Activated T-cell treated with anti-CD3 and anti-CD28 coated beads, Interleukin-2, amount 50 U/mL, for 1 hour (primary cell): ENCODE results near the gene MINDY4.
"Not testable (repeated sequence)": the region's sequence is repeated elsewhere in the genome, so short reads cannot be mapped to it uniquely, and the experiment has no call there.

Source experiments
- DNase-seq: peaks from one replicate; pipeline ENCODE4 v3.0.0-alpha.2; 2020

MINDY4 gene

GRCh38 chr7:30805081-30805691 lies 34.0 kb downstream of the MINDY4 start:
- DNase-seq = no peak

- DNase-seq = no peak
Observed at GRCh38 chr7:30805931-30806330, 34.7 kb downstream of the MINDY4 start.

- DNase-seq = not testable (repeated sequence)
Observed at GRCh38 chr7:30807477-30807876, 36.3 kb downstream of the MINDY4 start.

GRCh38 chr7:30807941-30808340 lies 36.7 kb downstream of the MINDY4 start:
- not testable (repeated sequence) for DNase-seq

- DNase-seq = no peak
Observed at GRCh38 chr7:30810986-30811385, 39.8 kb downstream of the MINDY4 start.

GRCh38 chr7:30812676-30813075 lies 41.5 kb downstream of the MINDY4 start:
- DNase-seq = no peak

- DNase-seq = no peak
Observed at GRCh38 chr7:30813466-30813865, 42.2 kb downstream of the MINDY4 start.

DNA sequence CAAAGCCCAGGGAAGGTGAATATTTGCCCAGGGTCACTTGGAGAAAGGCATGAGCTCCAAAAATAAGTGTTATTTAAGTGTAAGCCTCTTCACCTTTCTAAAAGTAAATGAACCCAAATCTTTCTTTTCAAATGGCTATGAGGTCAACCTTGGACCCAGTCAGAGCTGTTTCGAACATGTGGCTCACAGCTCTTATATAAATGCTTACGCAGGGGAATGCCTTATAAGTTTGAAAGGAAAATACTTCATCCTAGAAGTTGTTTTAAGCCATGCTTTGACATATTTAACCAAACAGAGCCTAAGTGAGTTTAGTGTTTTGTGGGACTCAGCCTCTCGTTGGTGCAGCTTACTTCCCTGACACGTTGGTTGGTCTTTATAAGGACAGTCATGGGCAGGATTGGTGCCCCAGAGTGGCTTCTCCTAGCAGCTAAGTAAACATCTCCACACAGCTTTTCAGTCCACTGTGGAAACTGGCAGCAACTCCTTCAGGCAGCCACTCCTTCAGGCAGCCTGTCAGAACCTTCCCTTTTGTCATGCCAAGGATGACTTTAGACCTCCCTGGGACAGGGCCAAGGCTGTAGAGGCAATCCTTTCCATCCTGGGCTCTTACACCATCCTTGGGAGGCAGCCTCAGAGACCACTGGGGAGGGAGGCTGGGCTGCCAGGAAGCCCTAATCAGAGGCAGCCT lies 43.6 kb downstream of the MINDY4 start:
- no peak for DNase-seq

DNA sequence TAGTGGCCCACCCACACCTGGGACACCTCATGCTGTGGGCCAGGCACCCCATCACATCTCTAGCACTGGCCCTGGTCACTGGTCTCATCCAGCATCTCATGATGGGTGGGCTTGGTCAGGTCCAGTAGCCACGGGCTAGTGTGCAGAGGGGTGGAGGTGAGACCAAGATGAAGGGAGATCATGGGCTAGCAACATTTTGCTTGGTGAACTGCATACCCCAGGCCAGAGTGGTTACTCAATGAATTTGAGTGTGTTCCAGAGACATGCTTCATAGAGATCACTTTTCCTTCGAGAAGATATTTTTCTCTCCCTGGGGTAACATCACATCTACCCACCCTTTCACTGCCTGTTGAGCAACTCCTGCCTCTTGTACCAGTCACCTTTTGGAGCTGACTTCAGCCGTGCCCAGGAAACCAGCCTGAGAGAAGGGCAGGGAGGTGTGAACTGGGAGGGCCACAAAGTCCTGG lies 44.2 kb downstream of the MINDY4 start:
- no peak for DNase-seq

DNA sequence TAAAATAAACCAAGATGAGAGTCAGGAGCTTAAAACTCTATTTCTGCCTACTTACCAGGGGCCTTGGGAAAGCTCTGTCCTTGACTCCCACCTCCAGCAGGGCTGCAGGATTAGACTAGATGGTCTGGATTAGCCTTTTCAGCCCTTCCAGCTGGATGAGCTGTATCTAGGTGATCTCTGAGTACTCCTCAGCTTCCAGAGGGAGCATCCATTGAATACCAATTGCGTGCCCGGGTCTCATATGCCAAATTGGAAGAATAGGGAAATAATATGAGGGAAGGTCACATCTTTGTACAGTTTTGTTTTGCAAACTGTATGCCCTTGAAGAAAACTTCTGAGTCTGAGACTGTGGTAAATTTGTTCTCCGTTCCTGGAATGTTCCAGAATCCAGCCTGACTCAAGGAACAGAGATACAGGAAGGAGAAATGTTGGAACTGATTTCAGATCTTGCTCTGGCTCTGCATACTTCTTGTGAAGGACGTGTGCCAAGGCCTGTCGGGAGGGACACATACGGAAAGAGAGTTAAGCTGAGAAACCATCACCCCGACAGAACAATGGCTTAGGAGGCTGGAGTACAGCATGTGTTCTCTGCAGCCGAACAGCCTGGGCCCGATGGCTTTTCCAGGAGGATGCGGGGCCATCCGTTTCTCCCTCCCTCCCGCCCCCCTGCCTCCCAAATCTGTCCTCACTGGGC lies 44.9 kb downstream of the MINDY4 start:
- no peak for DNase-seq

DNA sequence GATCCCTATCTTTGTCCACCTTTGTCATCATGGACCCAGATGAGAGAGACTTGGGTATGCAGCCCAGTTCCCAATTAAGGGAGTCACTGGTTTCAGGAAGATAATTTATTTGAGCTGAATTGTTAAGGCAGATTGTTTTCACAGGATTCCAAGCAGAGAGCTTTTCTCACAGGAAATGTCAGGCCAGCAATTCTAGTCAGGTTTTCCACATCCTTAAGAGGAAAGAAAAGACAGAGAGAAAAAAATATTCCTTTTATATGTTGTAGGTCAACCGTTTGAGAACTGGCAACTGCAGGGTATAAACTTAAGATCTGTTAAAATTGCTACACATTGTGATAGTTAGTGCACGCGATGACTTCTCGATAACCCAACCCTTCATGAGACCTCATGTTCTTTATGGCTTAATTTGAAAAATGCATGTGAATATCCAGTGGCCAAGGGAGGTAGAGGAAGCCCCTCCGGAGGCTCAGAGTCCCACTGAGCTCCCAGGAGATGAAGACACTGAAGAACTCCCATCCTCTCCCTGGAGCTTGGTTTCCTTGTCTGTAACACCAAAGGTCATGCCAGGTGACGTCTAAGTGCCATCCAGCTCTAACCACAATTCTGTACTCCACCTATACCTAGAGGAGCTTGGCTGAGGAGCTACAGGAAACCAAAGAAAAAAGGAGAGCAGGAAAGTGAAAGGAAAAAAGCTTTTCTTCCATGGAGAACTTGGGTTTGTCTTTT lies 45.6 kb downstream of the MINDY4 start:
- DNase-seq = no peak

GRCh38 chr7:30817371-30817767 lies 46.2 kb downstream of the MINDY4 start:
- DNase-seq = no peak

DNA sequence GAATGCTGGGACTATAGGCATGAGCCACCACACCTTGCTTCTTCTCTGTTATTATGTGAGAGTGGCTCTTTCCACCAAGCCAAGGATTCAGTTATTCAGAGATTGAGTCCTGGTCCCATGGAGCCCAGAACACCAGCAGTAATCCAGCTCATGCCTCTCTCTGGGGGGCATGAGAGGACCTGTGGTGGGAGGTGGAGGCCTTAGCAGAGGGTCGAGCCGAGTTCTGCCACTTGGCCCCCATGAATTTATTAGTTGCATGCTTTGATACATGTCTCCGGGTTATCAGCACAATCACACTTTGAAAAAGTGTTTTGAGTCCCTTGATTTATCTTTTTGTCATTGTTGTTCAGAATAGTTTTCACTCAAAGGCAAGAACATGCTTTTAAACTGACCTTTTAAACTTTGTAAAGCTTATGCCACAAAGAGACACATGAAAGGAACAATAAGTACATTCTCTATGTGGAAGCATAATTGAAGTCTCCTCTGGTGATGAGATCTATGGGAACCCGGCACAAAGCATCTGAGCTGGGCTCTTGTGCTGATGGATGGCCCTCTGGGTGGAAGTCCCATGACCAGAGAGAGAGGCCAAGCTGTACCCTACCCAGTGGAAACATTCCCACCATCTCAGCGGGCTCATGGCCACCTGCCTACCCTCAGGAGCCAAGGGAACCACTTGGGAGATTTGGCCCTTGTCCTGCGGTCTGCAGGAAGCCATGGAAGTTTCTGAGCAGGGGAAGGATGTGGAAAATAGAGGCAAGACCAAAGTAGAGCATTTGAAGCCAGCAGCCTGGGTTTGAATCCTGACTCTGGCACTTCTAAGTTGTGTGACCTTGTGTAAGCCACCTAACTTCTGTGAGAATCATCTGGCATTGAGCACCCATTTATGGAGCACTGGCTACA lies 53.9 kb downstream of the MINDY4 start:
- DNase-seq = no peak

GRCh38 chr7:30826181-30826580 lies 55.0 kb downstream of the MINDY4 start:
- no peak for DNase-seq

- DNase-seq = no peak
Observed at GRCh38 chr7:30828591-30828990, 57.4 kb downstream of the MINDY4 start.

- DNase-seq = no peak
Observed at GRCh38 chr7:30829471-30829870, 58.3 kb downstream of the MINDY4 start.

GRCh38 chr7:30831227-30831626 lies 60.0 kb downstream of the MINDY4 start:
- no peak for DNase-seq

DNA sequence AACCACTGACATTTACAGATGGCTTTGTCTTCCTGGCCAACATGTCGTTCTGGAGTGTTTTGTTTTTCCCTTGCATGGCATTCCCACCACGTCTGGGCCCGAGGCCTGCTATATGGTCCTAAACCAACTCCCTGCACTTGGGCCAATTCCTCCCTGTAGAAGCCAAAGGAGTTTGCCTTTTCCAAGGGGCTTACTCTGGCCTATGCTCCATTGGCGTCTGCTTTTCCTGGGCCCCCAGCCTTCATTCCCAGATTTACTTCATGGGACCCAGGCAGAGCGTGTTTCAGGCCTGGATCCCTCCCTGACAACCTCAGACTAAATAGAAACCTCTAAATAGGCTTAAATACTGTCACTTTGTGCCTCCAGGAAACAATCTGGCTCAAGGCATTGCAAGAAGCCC lies 60.7 kb downstream of the MINDY4 start:
- no peak for DNase-seq

GRCh38 chr7:30834017-30834674 lies 62.9 kb downstream of the MINDY4 start:
- DNase-seq = not testable (repeated sequence)

GRCh38 chr7:30835396-30835915 lies 64.2 kb downstream of the MINDY4 start:
- no peak for DNase-seq

DNA sequence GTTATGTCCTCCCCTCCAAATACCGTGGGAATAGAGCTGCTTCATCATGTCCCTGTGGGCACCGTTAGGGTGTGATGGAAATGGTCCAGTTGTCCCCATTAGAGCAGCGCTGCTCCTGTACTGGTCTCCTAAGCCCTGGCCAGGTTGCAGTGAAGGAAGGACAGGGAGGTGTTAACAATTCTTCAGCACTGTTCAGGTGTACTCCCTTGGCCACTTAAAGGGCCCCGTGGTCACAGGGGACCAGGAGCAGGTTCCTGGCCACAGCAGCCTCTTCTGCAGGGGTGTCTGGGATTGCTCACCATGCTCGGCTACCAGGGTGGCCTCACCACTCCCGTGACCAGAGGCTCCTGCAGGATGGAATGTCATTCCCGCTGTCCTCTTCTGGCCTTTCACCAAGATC lies 65.8 kb downstream of the MINDY4 start:
- no peak for DNase-seq

GRCh38 chr7:30837581-30837980 lies 66.4 kb downstream of the MINDY4 start:
- DNase-seq = no peak
